GM23338 (cell line): ENCODE measurements around the gene AOPEP. TPM values are rescaled to one million over a fixed set of nuclear protein-coding genes. Genes with fewer than 3 reads are reported as not detected.

Source experiments
- ATAC-seq: fragments of 200-7000 bp; cut with Tn5 transposase; 3 replicates; pipeline ENCODE4 v1.9.1; 2020
- DNase-seq: peaks from one replicate; pipeline ENCODE4 v3.0.0-alpha.2; 2015; ENCODE audit warnings: low spot score
- H2AFZ ChIP-seq: fragments of 200-600 bp; sonication (generic); 2 replicates; pipeline ENCODE4 v1.8.0; 2016; ENCODE audit warnings: antibody characterized with exemption, mild to moderate bottlenecking, moderate library complexity
- H3F3A ChIP-seq: fragments of 200-600 bp; sonication (generic); replicated peaks from 2 replicates; pipeline ENCODE4 v1.8.0; 2017; ENCODE audit warnings: antibody characterized with exemption, mixed run types, low read depth
- H3K27ac ChIP-seq: fragments of 200-600 bp; sonication (generic); 2 replicates; pipeline ENCODE4 v1.6.1; 2016; ENCODE audit warnings: low read depth
- H3K27me3 ChIP-seq: fragments of 200-600 bp; sonication (generic); 2 replicates; pipeline ENCODE4 v1.8.0; 2016; ENCODE audit warnings: mild to moderate bottlenecking, mixed run types, moderate library complexity; ENCODE audit not compliant: insufficient read depth
- H3K36me3 ChIP-seq: fragments of 200-600 bp; sonication (generic); 2 replicates; pipeline ENCODE4 v1.8.0; 2016; ENCODE audit warnings: mild to moderate bottlenecking; ENCODE audit not compliant: insufficient read depth
- H3K4me1 ChIP-seq: fragments of 200-600 bp; sonication (generic); 2 replicates; pipeline ENCODE4 v1.8.0; 2016; ENCODE audit warnings: mild to moderate bottlenecking, moderate library complexity; ENCODE audit not compliant: insufficient read depth
- H3K4me2 ChIP-seq: fragments of 200-600 bp; sonication (generic); 2 replicates; pipeline ENCODE4 v1.7.1; 2017; ENCODE audit warnings: mixed run types
- H3K4me3 ChIP-seq: fragments of 200-600 bp; sonication (generic); 2 replicates; pipeline ENCODE4 v1.6.1; 2016; ENCODE audit warnings: mixed run types
- H3K79me2 ChIP-seq: fragments of 200-600 bp; sonication (generic); replicated peaks from 2 replicates; pipeline ENCODE4 v1.8.0; 2017; ENCODE audit warnings: mild to moderate bottlenecking; ENCODE audit not compliant: insufficient read depth
- H3K9me2 ChIP-seq: fragments of 200-600 bp; sonication (generic); 2 replicates; pipeline ENCODE4 v1.8.0; 2017; ENCODE audit not compliant: insufficient read depth
- H4K20me1 ChIP-seq: fragments of 200-600 bp; sonication (generic); replicated peaks from 2 replicates; pipeline ENCODE4 v1.8.0; 2017; ENCODE audit warnings: mild to moderate bottlenecking; ENCODE audit not compliant: insufficient read depth
- H3K27ac Mint-ChIP-seq: 2 replicates; pipeline ENCODE4 v1.8.0; 2020; ENCODE audit warnings: inconsistent platforms, mild to moderate bottlenecking, moderate library complexity, mixed read lengths
- H3K27me3 Mint-ChIP-seq: 3 replicates; pipeline ENCODE4 v1.8.0; 2022; ENCODE audit warnings: low read depth, mild to moderate bottlenecking, moderate library complexity, mixed read lengths, inconsistent platforms; ENCODE audit not compliant: insufficient read depth, poor library complexity
- H3K36me3 Mint-ChIP-seq: 3 replicates; pipeline ENCODE4 v1.8.0; 2021; ENCODE audit warnings: low read depth, mild to moderate bottlenecking, inconsistent platforms, moderate library complexity, mixed read lengths
- H3K4me1 Mint-ChIP-seq: 3 replicates; pipeline ENCODE4 v1.8.0; 2020; ENCODE audit warnings: mild to moderate bottlenecking, inconsistent platforms, mixed read lengths
- H3K4me3 Mint-ChIP-seq: 3 replicates; pipeline ENCODE4 v1.8.0; 2021; ENCODE audit warnings: moderate library complexity, mild to moderate bottlenecking, inconsistent platforms, mixed read lengths
- H3K9me3 Mint-ChIP-seq: 3 replicates; pipeline ENCODE4 v1.8.0; 2020; ENCODE audit warnings: moderate library complexity, mild to moderate bottlenecking, inconsistent platforms, mixed read lengths
- CREB1 ChIP-seq: fragments of 250-450 bp; sonication (Bioruptor Pico); IDR thresholded peaks from 2 replicates; pipeline ENCODE4 v1.5.0; 2020; ENCODE audit warnings: low read depth, mild to moderate bottlenecking, moderate library complexity
- EZH2 ChIP-seq: fragments of 200-600 bp; sonication (generic); IDR thresholded peaks from one replicate; pipeline ENCODE4 v1.8.0; 2017; ENCODE audit warnings: antibody characterized with exemption, mild to moderate bottlenecking, low read depth; ENCODE audit not compliant: unreplicated experiment
- EZH2phosphoT487 ChIP-seq: fragments of 200-600 bp; sonication (generic); IDR thresholded peaks from one replicate; pipeline ENCODE4 v1.8.1; 2018; ENCODE audit warnings: antibody characterized with exemption; ENCODE audit not compliant: unreplicated experiment
- JUNB ChIP-seq: IDR thresholded peaks from one replicate; pipeline ENCODE4 v1.6.1; 2016; ENCODE audit warnings: antibody characterized with exemption; ENCODE audit not compliant: unreplicated experiment
- NANOG ChIP-seq: IDR thresholded peaks from 2 replicates; pipeline ENCODE4 v1.6.1; 2016; ENCODE audit warnings: antibody characterized with exemption, borderline replicate concordance
- POLR2AphosphoS5 ChIP-seq: IDR thresholded peaks from 2 replicates; pipeline ENCODE4 v1.6.1; 2016; ENCODE audit warnings: antibody characterized with exemption, low read depth
- STAT1 ChIP-seq: IDR thresholded peaks from one replicate; pipeline ENCODE4 v1.6.1; 2016; ENCODE audit warnings: antibody characterized with exemption; ENCODE audit not compliant: unreplicated experiment
- ZNF114 ChIP-seq: fragments of 250-450 bp; sonication (Bioruptor Pico); IDR thresholded peaks from 2 replicates; pipeline ENCODE4 v1.5.0; 2020; ENCODE audit warnings: mild to moderate bottlenecking, moderate library complexity
- ZNF331 ChIP-seq: fragments of 250-450 bp; sonication (Bioruptor Pico); IDR thresholded peaks from 2 replicates; pipeline ENCODE4 v1.5.0; 2020; ENCODE audit warnings: low read depth, mild to moderate bottlenecking, moderate library complexity
- polyA plus RNA-seq: library from polyadenylated mRNA; unstranded; fragments of >200 nt; fragmentation: Nextera tagmentation; extraction: Ambion mirVana; gene quantifications from 2 replicates; pipeline ENCODE4 v1.2.1, GENCODE V29; 2016
- total RNA-seq: library from RNA; depleted of rRNA; stranded (reverse); fragments of >200 nt; shearing (Covaris generic); gene quantifications from 2 replicates; pipeline ENCODE4 v1.2.3, GENCODE V29; 2014
- TF ChIP-seq, protein P1 (sequence below), 2 experiments: fragments of 200-600 bp in 1 of 2; sonication (generic) in 1 of 2; conservative IDR thresholded peaks; 2 replicates each; pipeline versions ENCODE4 v1.5.1 to v1.6.1; 2016 to 2017; ENCODE audit warnings: antibody characterized with exemption in 2 of 2, low read depth in 2 of 2, mild to moderate bottlenecking in 2 of 2, moderate library complexity in 1 of 2
- TF ChIP-seq, protein P2 (sequence below): fragments of 250-450 bp; sonication (Bioruptor Pico); IDR thresholded peaks from 2 replicates; pipeline ENCODE4 v1.5.0; 2020; ENCODE audit warnings: mild to moderate bottlenecking, moderate library complexity
- TF ChIP-seq, protein P3 (sequence below): IDR thresholded peaks from 2 replicates; pipeline ENCODE4 v1.6.1; 2016; ENCODE audit warnings: antibody characterized with exemption
- TF ChIP-seq, protein P4 (sequence below): IDR thresholded peaks from one replicate; pipeline ENCODE4 v1.6.1; 2018; ENCODE audit warnings: antibody characterized with exemption; ENCODE audit not compliant: unreplicated experiment

AOPEP gene
- total and polyA plus RNA-seq, 2 experiments from 2014 or later: 7.0 to 16.5 TPM

DNA sequence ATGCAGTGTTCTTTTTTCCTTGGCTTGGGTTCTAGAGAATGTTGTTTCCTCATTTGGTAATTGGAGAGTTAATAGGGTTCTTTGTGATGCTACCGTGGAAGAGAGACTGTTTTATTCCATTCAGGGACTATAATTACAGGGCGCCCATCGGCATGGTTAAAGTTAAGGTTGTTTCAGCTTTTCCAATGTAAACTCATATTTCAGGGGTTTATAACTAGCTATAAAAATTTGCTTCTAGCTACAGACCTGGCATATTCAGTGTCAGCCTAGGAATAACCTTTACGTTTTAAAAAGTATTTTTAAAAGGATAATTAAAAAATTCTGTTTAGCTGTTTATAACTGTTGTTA, 99.1 kb downstream of the AOPEP start:
- Histone ChIP-seq H4K20me1 (no peaks in the 10 kb centered on the region), H3K4me1 (peaks cover 16% of the 10 kb centered on the region), H3K9me2 (no peaks in the 10 kb centered on the region), H3K36me3 (no peaks in the 10 kb centered on the region), H3K27me3 (no peaks in the 10 kb centered on the region), H3F3A (no peaks in the 10 kb centered on the region), H2AFZ (no peak overlapping the region), H3K4me2 (0 out of 2 replicates have a peak overlapping the region, but pooled peaks have one; percentile 1), H3K27ac (0 out of 2 replicates have a peak overlapping the region, but pooled peaks have one; percentile 28), H3K4me3 (no peak overlapping the region), H3K79me2 (no peaks in the 10 kb centered on the region)
- Mint-ChIP-seq H3K27ac (no peak overlapping the region), H3K4me3 (peak overlapping the region; percentile 58), H3K36me3 (peaks cover 6% of the 10 kb centered on the region; the same call in 2 of the 3 replicates), H3K27me3 (no peaks in the 10 kb centered on the region), H3K9me3 (no peaks in the 10 kb centered on the region), H3K4me1 (peaks cover 34% of the 10 kb centered on the region)
- TF ChIP-seq NANOG: no peak
- no peak for TF ChIP-seq CREB1 (CRISPR knock-in tag)
- TF ChIP-seq, protein P1, sequence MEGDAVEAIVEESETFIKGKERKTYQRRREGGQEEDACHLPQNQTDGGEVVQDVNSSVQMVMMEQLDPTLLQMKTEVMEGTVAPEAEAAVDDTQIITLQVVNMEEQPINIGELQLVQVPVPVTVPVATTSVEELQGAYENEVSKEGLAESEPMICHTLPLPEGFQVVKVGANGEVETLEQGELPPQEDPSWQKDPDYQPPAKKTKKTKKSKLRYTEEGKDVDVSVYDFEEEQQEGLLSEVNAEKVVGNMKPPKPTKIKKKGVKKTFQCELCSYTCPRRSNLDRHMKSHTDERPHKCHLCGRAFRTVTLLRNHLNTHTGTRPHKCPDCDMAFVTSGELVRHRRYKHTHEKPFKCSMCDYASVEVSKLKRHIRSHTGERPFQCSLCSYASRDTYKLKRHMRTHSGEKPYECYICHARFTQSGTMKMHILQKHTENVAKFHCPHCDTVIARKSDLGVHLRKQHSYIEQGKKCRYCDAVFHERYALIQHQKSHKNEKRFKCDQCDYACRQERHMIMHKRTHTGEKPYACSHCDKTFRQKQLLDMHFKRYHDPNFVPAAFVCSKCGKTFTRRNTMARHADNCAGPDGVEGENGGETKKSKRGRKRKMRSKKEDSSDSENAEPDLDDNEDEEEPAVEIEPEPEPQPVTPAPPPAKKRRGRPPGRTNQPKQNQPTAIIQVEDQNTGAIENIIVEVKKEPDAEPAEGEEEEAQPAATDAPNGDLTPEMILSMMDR (conservative IDR thresholded peaks at IDR 0.05; ENCODE audit: low read depth in 2 of 2): no peak
- TF ChIP-seq, protein P2, sequence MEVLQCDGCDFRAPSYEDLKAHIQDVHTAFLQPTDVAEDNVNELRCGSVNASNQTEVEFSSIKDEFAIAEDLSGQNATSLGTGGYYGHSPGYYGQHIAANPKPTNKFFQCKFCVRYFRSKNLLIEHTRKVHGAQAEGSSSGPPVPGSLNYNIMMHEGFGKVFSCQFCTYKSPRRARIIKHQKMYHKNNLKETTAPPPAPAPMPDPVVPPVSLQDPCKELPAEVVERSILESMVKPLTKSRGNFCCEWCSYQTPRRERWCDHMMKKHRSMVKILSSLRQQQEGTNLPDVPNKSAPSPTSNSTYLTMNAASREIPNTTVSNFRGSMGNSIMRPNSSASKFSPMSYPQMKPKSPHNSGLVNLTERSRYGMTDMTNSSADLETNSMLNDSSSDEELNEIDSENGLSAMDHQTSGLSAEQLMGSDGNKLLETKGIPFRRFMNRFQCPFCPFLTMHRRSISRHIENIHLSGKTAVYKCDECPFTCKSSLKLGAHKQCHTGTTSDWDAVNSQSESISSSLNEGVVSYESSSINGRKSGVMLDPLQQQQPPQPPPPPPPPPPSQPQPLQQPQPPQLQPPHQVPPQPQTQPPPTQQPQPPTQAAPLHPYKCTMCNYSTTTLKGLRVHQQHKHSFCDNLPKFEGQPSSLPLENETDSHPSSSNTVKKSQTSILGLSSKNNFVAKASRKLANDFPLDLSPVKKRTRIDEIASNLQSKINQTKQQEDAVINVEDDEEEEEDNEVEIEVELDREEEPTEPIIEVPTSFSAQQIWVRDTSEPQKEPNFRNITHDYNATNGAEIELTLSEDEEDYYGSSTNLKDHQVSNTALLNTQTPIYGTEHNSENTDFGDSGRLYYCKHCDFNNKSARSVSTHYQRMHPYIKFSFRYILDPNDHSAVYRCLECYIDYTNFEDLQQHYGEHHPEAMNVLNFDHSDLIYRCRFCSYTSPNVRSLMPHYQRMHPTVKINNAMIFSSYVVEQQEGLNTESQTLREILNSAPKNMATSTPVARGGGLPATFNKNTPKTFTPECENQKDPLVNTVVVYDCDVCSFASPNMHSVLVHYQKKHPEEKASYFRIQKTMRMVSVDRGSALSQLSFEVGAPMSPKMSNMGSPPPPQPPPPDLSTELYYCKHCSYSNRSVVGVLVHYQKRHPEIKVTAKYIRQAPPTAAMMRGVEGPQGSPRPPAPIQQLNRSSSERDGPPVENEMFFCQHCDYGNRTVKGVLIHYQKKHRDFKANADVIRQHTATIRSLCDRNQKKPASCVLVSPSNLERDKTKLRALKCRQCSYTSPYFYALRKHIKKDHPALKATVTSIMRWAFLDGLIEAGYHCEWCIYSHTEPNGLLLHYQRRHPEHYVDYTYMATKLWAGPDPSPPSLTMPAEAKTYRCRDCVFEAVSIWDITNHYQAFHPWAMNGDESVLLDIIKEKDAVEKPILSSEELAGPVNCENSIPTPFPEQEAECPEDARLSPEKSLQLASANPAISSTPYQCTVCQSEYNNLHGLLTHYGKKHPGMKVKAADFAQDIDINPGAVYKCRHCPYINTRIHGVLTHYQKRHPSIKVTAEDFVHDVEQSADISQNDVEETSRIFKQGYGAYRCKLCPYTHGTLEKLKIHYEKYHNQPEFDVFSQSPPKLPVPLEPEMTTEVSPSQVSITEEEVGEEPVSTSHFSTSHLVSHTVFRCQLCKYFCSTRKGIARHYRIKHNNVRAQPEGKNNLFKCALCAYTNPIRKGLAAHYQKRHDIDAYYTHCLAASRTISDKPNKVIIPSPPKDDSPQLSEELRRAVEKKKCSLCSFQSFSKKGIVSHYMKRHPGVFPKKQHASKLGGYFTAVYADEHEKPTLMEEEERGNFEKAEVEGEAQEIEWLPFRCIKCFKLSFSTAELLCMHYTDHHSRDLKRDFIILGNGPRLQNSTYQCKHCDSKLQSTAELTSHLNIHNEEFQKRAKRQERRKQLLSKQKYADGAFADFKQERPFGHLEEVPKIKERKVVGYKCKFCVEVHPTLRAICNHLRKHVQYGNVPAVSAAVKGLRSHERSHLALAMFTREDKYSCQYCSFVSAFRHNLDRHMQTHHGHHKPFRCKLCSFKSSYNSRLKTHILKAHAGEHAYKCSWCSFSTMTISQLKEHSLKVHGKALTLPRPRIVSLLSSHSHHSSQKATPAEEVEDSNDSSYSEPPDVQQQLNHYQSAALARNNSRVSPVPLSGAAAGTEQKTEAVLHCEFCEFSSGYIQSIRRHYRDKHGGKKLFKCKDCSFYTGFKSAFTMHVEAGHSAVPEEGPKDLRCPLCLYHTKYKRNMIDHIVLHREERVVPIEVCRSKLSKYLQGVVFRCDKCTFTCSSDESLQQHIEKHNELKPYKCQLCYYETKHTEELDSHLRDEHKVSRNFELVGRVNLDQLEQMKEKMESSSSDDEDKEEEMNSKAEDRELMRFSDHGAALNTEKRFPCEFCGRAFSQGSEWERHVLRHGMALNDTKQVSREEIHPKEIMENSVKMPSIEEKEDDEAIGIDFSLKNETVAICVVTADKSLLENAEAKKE: no peak
- TF ChIP-seq, protein P3, sequence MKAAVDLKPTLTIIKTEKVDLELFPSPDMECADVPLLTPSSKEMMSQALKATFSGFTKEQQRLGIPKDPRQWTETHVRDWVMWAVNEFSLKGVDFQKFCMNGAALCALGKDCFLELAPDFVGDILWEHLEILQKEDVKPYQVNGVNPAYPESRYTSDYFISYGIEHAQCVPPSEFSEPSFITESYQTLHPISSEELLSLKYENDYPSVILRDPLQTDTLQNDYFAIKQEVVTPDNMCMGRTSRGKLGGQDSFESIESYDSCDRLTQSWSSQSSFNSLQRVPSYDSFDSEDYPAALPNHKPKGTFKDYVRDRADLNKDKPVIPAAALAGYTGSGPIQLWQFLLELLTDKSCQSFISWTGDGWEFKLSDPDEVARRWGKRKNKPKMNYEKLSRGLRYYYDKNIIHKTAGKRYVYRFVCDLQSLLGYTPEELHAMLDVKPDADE: no peak
- TF ChIP-seq POLR2AphosphoS5: no peak
- no peak for TF ChIP-seq STAT1
- no peak for TF ChIP-seq EZH2
- TF ChIP-seq, protein P4, sequence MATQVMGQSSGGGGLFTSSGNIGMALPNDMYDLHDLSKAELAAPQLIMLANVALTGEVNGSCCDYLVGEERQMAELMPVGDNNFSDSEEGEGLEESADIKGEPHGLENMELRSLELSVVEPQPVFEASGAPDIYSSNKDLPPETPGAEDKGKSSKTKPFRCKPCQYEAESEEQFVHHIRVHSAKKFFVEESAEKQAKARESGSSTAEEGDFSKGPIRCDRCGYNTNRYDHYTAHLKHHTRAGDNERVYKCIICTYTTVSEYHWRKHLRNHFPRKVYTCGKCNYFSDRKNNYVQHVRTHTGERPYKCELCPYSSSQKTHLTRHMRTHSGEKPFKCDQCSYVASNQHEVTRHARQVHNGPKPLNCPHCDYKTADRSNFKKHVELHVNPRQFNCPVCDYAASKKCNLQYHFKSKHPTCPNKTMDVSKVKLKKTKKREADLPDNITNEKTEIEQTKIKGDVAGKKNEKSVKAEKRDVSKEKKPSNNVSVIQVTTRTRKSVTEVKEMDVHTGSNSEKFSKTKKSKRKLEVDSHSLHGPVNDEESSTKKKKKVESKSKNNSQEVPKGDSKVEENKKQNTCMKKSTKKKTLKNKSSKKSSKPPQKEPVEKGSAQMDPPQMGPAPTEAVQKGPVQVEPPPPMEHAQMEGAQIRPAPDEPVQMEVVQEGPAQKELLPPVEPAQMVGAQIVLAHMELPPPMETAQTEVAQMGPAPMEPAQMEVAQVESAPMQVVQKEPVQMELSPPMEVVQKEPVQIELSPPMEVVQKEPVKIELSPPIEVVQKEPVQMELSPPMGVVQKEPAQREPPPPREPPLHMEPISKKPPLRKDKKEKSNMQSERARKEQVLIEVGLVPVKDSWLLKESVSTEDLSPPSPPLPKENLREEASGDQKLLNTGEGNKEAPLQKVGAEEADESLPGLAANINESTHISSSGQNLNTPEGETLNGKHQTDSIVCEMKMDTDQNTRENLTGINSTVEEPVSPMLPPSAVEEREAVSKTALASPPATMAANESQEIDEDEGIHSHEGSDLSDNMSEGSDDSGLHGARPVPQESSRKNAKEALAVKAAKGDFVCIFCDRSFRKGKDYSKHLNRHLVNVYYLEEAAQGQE: no peak
- no peak for TF ChIP-seq ZNF331 (CRISPR knock-in tag)
- TF ChIP-seq EZH2phosphoT487: no peak
- no peak for TF ChIP-seq JUNB
- TF ChIP-seq ZNF114 (CRISPR knock-in tag): no peak
- ATAC-seq: no peak
- no peak for DNase-seq
